ENCODE data around the gene HSFX4. TPM values are rescaled to one million over a fixed set of nuclear protein-coding genes. Genes with fewer than 3 reads are reported as not detected.

Gene HSFX4
- total and polyA plus RNA-seq, 2 donors (not counting 3 experiments of a cell fraction or from before 2014, with no cell fraction given), result not detected

DNA sequence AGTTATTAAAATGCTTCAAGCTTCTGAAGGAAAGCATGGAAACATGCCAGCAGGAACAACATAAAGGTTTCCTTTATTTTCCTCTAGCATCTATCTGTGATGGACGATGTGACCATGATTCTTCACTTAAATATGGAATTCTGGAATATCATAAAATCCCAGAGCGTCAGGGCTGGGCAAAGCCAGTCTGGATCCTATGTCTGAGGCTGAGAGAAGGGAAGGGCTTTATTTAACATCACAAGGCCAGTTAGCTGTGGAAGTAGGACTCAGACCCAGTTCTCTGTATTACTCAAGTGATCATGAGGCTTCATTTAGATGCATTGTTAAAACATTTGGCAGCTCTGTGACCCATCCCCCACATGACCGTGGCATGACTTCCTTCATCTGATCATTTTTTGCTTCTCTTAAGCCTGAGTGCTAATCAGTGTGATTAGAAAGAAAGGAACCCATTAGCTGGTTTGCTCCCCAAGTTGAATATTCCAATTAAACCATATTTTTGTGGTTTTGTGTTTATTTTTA is 49.8 kb downstream of the HSFX4 start:
- dilution Hi-C loops (cut with MboI; ENCODE audit: extremely low pct_ligation_motif_present, low sequenced_read_pairs) (no loop called here), intact Hi-C loops (cut with micrococcal nuclease) (no loop called here)
- Histone ChIP-seq H3K27me3 (ENCODE audit: control insufficient read depth in 2 of 2, insufficient read depth in 2 of 2, low read length in 2 of 2) (no peaks in the 10 kb centered on the region), H3K9me1 (replicated peaks; ENCODE audit: control insufficient read depth, extremely low read depth, insufficient read depth, low read length) (no peaks in the 10 kb centered on the region), H3K4me2 (ENCODE audit: insufficient read depth, low read length) (no peak overlapping the region), H3K9me3 (replicated peaks; ENCODE audit: control insufficient read depth, insufficient read depth, low read length) (no peaks in the 10 kb centered on the region), H3K27ac (ENCODE audit: insufficient read depth, low read depth, low read length) (no peak overlapping the region), H2AFZ (ENCODE audit: low read depth, low read length) (no peak overlapping the region), H3K79me2 (ENCODE audit: control insufficient read depth, insufficient read depth, low read length) (no peaks in the 10 kb centered on the region), H3K36me3 (ENCODE audit: control insufficient read depth in 2 of 2, extremely low read depth in 1 of 2, insufficient read depth in 2 of 2, low read length in 2 of 2) (no peaks in the 10 kb centered on the region), H4K20me1 (replicated peaks; ENCODE audit: control insufficient read depth, extremely low read depth, insufficient read depth, low read length) (no peaks in the 10 kb centered on the region), H3K9ac (replicated peaks; ENCODE audit: extremely low read depth, insufficient read depth, low read length) (no peak overlapping the region), H3K4me3 (replicated peaks in 1 of 3; ENCODE audit: insufficient read depth in 1 of 3, low read depth in 1 of 3, low read length in 3 of 3) (no peak overlapping the region), H3K4me1 (ENCODE audit: control insufficient read depth, extremely low read depth, insufficient read depth, low read length) (no peaks in the 10 kb centered on the region)
- no peak for DNase-seq (ENCODE audit: low read depth, low spot score)
- POLR2A ChIA-PET, result no interaction called here
- FAIRE-seq, result no peak
- TF ChIP-seq GATA2 (IDR thresholded peaks at IDR 0.05; ENCODE audit: insufficient read depth, insufficient read length, low read depth, low read length) (no peak), JUN (IDR thresholded peaks at IDR 0.05; ENCODE audit: borderline replicate concordance, insufficient read depth, insufficient read length, low read depth) (no peak), MYC (IDR thresholded peaks at IDR 0.05; ENCODE audit: low read depth, low read length) (no peak), EZH2 (IDR thresholded peaks at IDR 0.05; ENCODE audit: borderline replicate concordance, low read depth, low read length, severe bottlenecking) (no peak), FOS (IDR thresholded peaks at IDR 0.05; ENCODE audit: borderline replicate concordance, insufficient read depth, low read length) (no peak), POLR2AphosphoS5 (IDR thresholded peaks at IDR 0.05; ENCODE audit: insufficient read depth, low read depth, low read length) (no peak), POLR2A (IDR thresholded peaks at IDR 0.05; ENCODE audit: low read depth, low read length) (no peak)
- TF ChIP-seq, protein P1, sequence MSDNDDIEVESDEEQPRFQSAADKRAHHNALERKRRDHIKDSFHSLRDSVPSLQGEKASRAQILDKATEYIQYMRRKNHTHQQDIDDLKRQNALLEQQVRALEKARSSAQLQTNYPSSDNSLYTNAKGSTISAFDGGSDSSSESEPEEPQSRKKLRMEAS (IDR thresholded peaks at IDR 0.05; ENCODE audit: insufficient read depth, insufficient read length), result no peak
- TF ChIP-seq, protein P2, sequence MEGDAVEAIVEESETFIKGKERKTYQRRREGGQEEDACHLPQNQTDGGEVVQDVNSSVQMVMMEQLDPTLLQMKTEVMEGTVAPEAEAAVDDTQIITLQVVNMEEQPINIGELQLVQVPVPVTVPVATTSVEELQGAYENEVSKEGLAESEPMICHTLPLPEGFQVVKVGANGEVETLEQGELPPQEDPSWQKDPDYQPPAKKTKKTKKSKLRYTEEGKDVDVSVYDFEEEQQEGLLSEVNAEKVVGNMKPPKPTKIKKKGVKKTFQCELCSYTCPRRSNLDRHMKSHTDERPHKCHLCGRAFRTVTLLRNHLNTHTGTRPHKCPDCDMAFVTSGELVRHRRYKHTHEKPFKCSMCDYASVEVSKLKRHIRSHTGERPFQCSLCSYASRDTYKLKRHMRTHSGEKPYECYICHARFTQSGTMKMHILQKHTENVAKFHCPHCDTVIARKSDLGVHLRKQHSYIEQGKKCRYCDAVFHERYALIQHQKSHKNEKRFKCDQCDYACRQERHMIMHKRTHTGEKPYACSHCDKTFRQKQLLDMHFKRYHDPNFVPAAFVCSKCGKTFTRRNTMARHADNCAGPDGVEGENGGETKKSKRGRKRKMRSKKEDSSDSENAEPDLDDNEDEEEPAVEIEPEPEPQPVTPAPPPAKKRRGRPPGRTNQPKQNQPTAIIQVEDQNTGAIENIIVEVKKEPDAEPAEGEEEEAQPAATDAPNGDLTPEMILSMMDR (IDR thresholded peaks at IDR 0.05; ENCODE audit: extremely low read depth in 1 of 2, insufficient read depth in 1 of 2, low read depth in 1 of 2, low read length in 2 of 2), result no peak
- CTCF ChIA-PET, result no interaction called here
- BruUV-seq (replicated peaks), result no TSS peak

Other genes with a start within 250 kb of the HSFX4 start
- not detected in 2 replicates for gene MAGEA11, start 217.5 kb upstream of the HSFX4 start, total RNA-seq
- gene MAGEA11, start 217.5 kb upstream of the HSFX4 start, polyA plus RNA-seq, result not detected in 2 replicates
- gene HSFX1, start 155.5 kb upstream of the HSFX4 start, total RNA-seq, result 0.53 and 0.88 TPM in 2 replicates
- gene HSFX1, start 155.5 kb upstream of the HSFX4 start, polyA plus RNA-seq, result 0.41 and 0.68 TPM in 2 replicates
- gene MAGEA9, start 147.6 kb upstream of the HSFX4 start, total RNA-seq, result not detected in 2 replicates
- not detected in 2 replicates for gene MAGEA9, start 147.6 kb upstream of the HSFX4 start, polyA plus RNA-seq
- not detected in 2 replicates for gene MAGEA8, start 48.4 kb upstream of the HSFX4 start, total RNA-seq
- gene MAGEA8, start 48.4 kb upstream of the HSFX4 start, polyA plus RNA-seq, result not detected in 2 replicates
- 24.3 and 35.5 TPM in 2 replicates for gene EOLA2, start 8.9 kb downstream of the HSFX4 start, total RNA-seq
- gene EOLA2, start 8.9 kb downstream of the HSFX4 start, polyA plus RNA-seq, result 28.2 and 33.0 TPM in 2 replicates

Data from endothelial cell of umbilical vein (primary cell).